HepG2 (cell line): Measurements from ENCODE around the gene PDGFRB.

Experiments used
- CTCF ChIP-seq: sonication (generic); formaldehyde crosslinking; IDR thresholded peaks from 2 replicates; pipeline ENCODE4 v1.5.0; 2020; ENCODE audit warnings: mild to moderate bottlenecking, missing genetic modification reagents, moderate library complexity
- POLR2AphosphoS5 ChIP-seq: IDR thresholded peaks from 2 replicates; pipeline ENCODE4 v1.6.1; 2012; ENCODE audit warnings: low read depth, low read length
- RFX5 ChIP-seq: IDR thresholded peaks from 2 replicates; pipeline ENCODE4 v1.6.1; 2011; ENCODE audit warnings: low read depth, low read length, improper control_type of control experiment
- RFXAP ChIP-seq: sonication (generic); formaldehyde crosslinking; IDR thresholded peaks from 2 replicates; pipeline ENCODE4 v1.4.0; 2020; ENCODE audit warnings: missing genetic modification reagents, borderline replicate concordance
- SIN3A ChIP-seq: IDR thresholded peaks from 2 replicates; pipeline ENCODE4 v1.6.1; 2011; ENCODE audit warnings: low read depth, mild to moderate bottlenecking, control low read depth, low read length, borderline replicate concordance
- ZFP82 ChIP-seq: sonication (generic); formaldehyde crosslinking; IDR thresholded peaks from 2 replicates; pipeline ENCODE4 v1.5.1; 2020; ENCODE audit warnings: mild to moderate bottlenecking, missing genetic modification reagents, borderline replicate concordance
- ZNF552 ChIP-seq: sonication (generic); formaldehyde crosslinking; IDR thresholded peaks from 2 replicates; pipeline ENCODE4 v1.9.0; 2022; ENCODE audit warnings: missing genetic modification reagents, mild to moderate bottlenecking, borderline replicate concordance
- ZNF674 ChIP-seq: sonication (generic); formaldehyde crosslinking; IDR thresholded peaks from 2 replicates; pipeline ENCODE4 v1.5.0; 2020; ENCODE audit warnings: low read depth, mild to moderate bottlenecking, missing genetic modification reagents

DNA sequence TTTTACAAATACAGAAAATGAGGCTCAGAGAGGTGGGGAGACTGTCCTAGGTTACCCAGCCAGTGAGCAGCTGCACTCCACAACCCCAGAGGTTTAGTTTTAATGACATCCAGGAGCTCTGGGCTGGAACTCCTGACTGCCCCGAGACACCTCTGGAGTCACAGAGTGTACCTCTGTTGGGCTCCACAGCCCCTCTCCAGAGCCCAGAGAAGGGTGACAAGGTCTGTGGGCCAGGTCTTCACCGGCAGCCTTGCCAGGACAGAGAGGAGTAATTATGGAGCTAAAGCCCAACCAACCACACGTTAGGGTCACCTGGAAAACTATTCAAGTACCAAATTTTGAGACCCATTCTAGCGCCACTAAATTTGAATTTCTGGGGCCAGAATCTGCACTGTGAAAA is 22.1 kb upstream of the PDGFRB start:
- TF ChIP-seq RFXAP (CRISPR knock-in tag) (no peak), POLR2AphosphoS5 (no peak), ZNF674 (CRISPR knock-in tag) (no peak), SIN3A (no peak), RFX5 (no peak), CTCF (CRISPR knock-in tag) (no peak), ZFP82 (no peak), ZNF552 (CRISPR knock-in tag) (no peak)
